Transverse colon (tissue), 4 donors: ENCODE measurements around the gene GNAT1. TPM values are rescaled to one million over a fixed set of nuclear protein-coding genes. Genes with fewer than 3 reads are reported as not detected.

ENCODE experiments used
- DNase-seq: peaks from one replicate; pipeline ENCODE4 v3.0.0-alpha.2; 2019
- H3K27ac ChIP-seq, 4 donors: fragments of 200-600 bp; sonication (generic); 2 replicates each; pipeline ENCODE4 v1.5.1; 2016 to 2018; ENCODE audit warnings: inconsistent platforms in 4 of 4
- H3K27me3 ChIP-seq: fragments of 200-600 bp; sonication (generic); 2 replicates; pipeline ENCODE4 v1.5.1; 2017; ENCODE audit warnings: inconsistent platforms
- H3K36me3 ChIP-seq, 4 donors: fragments of 200-600 bp; sonication (generic); 2 replicates each; pipeline ENCODE4 v1.5.1; 2017 to 2019; ENCODE audit warnings: inconsistent platforms in 4 of 4
- H3K4me1 ChIP-seq, 4 donors: fragments of 200-600 bp; sonication (generic); 2 replicates each; pipeline ENCODE4 v1.5.1; 2017 to 2020; ENCODE audit warnings: inconsistent platforms in 4 of 4
- H3K4me3 ChIP-seq, 4 donors: fragments of 200-600 bp; sonication (generic); 1 replicate in 1 of 4; 2 replicates in 3 of 4; pipeline versions ENCODE4 v1.5.1 to v1.6.1; 2017 to 2019; ENCODE audit warnings: inconsistent platforms in 4 of 4
- H3K9me3 ChIP-seq, 2 donors: fragments of 200-600 bp; sonication (generic); 2 replicates each; pipeline ENCODE4 v1.5.1; 2017 to 2019; ENCODE audit warnings: inconsistent platforms in 2 of 2
- EP300 ChIP-seq: sonication (generic); formaldehyde crosslinking; IDR thresholded peaks from one replicate; pipeline ENCODE4 v1.6.1; 2017; ENCODE audit warnings: antibody characterized with exemption, low read depth
- POLR2A ChIP-seq: fragments of 450-650 bp; IDR thresholded peaks from one replicate; pipeline ENCODE4 v1.6.1; 2016; ENCODE audit warnings: antibody characterized with exemption, mild to moderate bottlenecking, moderate library complexity
- POLR2AphosphoS5 ChIP-seq, 3 donors: sonication (generic); formaldehyde crosslinking; IDR thresholded peaks; one replicate each; pipeline ENCODE4 v1.6.1; 2016; ENCODE audit warnings: antibody characterized with exemption in 3 of 3
- WGBS, 2 donors: methylation state at CpG; one replicate each; pipeline ENCODE4 v1.1.5; 2018; ENCODE audit warnings: low coverage in 1 of 2; 5-methylcytosine and 5-hydroxymethylcytosine counted together
- in situ Hi-C, 4 donors: fragments of 200-750 bp; cut with MboI; loops; one replicate each; pipeline versions ENCODE4 v1.15.0 to v1.15.1; 2017; ENCODE audit warnings: low sequenced_read_pairs in 3 of 4, low pct_ligation_motif_present in 1 of 4, low pct_unique_long_range_greater_than_20kb in 1 of 4
- intact Hi-C: fragments of 100-400 bp; cut with DNase I; formaldehyde crosslinking; loops from one replicate; pipeline ENCODE4 v1.15.1; 2023; ENCODE audit warnings: low total_unique reads
- total RNA-seq, 4 donors: library from RNA; depleted of rRNA; stranded (reverse); fragments of >200 nt; gene quantifications; one replicate each; pipeline ENCODE4 v1.1.0, GENCODE V29; 2016
- TF ChIP-seq, protein P1 (sequence below), 5 experiments: fragments of 200-600 bp in 3 of 5; fragments of 450-650 bp in 2 of 5; sonication (generic) in 3 of 5; IDR thresholded peaks; 1 replicate in 2 of 5; 2 replicates in 3 of 5; pipeline ENCODE4 v1.5.1; 2016 to 2017; ENCODE audit warnings: antibody characterized with exemption in 5 of 5, inconsistent platforms in 3 of 5, mild to moderate bottlenecking in 2 of 5, moderate library complexity in 1 of 5

Gene GNAT1
- total RNA-seq, 4 donors from 2014 or later = not detected

DNA sequence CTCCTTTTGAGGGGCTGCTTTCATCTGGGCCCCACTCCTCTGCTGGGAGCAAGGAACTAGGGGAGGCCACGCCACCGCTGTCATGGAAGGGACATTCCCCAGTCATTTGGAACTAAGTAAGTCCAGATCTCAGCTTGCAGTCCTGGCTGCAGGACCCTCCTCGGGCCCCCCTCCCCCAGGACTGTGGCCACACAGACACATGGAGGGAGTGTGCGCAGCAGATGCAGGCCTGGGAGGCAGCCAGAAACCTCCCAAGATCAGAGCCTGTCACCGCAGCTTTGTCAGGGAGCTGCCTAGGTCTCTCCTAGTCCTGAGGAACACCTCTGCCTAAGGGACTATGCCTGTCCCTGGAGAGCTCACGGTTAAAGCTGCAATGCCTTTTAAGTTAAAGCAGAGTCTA, 43.5 kb upstream of the GNAT1 start:
- DNase-seq = no peak
- no peaks in the 10 kb centered on the region for H3K27me3 ChIP-seq
- H3K36me3 ChIP-seq = no peaks in the 10 kb centered on the region
- in situ Hi-C loops = no loop called here
- H3K27ac ChIP-seq = no peak overlapping the region
- TF ChIP-seq POLR2A = no peak
- TF ChIP-seq, protein P1, sequence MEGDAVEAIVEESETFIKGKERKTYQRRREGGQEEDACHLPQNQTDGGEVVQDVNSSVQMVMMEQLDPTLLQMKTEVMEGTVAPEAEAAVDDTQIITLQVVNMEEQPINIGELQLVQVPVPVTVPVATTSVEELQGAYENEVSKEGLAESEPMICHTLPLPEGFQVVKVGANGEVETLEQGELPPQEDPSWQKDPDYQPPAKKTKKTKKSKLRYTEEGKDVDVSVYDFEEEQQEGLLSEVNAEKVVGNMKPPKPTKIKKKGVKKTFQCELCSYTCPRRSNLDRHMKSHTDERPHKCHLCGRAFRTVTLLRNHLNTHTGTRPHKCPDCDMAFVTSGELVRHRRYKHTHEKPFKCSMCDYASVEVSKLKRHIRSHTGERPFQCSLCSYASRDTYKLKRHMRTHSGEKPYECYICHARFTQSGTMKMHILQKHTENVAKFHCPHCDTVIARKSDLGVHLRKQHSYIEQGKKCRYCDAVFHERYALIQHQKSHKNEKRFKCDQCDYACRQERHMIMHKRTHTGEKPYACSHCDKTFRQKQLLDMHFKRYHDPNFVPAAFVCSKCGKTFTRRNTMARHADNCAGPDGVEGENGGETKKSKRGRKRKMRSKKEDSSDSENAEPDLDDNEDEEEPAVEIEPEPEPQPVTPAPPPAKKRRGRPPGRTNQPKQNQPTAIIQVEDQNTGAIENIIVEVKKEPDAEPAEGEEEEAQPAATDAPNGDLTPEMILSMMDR (IDR thresholded peaks at IDR 0.05) = no peak
- TF ChIP-seq POLR2AphosphoS5 (IDR thresholded peaks at IDR 0.05) = no peak
- TF ChIP-seq EP300 = no peak
- intact Hi-C loops = no loop called here
- H3K4me3 ChIP-seq = no peak overlapping the region
- H3K4me1 ChIP-seq = peaks cover 0 to 8% (median 0%) of the 10 kb centered on the region in 4 donors
- WGBS, 2 donors = 62% methylated on average over 6 of the region's 6 CpGs; no CpG with 5 or more reads in 1 of the 2 donors
- no peaks in the 10 kb centered on the region for H3K9me3 ChIP-seq

DNA sequence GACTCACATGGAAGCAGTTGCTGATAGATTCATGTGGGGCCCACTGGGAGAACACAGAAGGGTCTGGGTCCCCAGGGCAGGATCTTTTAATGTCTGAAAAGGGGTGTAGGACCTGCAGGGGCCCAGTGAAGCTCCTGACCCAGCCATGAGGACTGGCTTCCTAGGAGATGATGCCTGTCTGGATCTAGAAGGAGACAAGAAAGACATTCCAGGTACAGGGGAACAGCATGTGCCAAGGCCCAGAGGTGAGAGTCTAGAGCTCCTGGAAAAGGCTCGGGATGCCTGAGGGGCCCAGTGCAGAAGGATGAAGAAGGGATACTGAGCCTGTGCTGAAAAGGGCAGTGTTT, 41.0 kb upstream of the GNAT1 start:
- intact Hi-C loops (no loop called here), in situ Hi-C loops (no loop called here)
- no peaks in the 10 kb centered on the region for H3K36me3 ChIP-seq
- H3K9me3 ChIP-seq = no peaks in the 10 kb centered on the region
- H3K27ac ChIP-seq = no peak overlapping the region
- H3K4me3 ChIP-seq = no peak overlapping the region
- DNase-seq = no peak
- TF ChIP-seq, protein P1 (IDR thresholded peaks at IDR 0.05) = no peak
- TF ChIP-seq POLR2AphosphoS5 (IDR thresholded peaks at IDR 0.05) (no peak), POLR2A (no peak), EP300 (no peak)
- 83% methylated on average over 1 of the region's 1 CpG for WGBS, 2 donors
- H3K4me1 ChIP-seq = peaks cover 5 to 13% (median 6%) of the 10 kb centered on the region in 4 donors
- H3K27me3 ChIP-seq = peaks cover under 1% of the 10 kb centered on the region

DNA sequence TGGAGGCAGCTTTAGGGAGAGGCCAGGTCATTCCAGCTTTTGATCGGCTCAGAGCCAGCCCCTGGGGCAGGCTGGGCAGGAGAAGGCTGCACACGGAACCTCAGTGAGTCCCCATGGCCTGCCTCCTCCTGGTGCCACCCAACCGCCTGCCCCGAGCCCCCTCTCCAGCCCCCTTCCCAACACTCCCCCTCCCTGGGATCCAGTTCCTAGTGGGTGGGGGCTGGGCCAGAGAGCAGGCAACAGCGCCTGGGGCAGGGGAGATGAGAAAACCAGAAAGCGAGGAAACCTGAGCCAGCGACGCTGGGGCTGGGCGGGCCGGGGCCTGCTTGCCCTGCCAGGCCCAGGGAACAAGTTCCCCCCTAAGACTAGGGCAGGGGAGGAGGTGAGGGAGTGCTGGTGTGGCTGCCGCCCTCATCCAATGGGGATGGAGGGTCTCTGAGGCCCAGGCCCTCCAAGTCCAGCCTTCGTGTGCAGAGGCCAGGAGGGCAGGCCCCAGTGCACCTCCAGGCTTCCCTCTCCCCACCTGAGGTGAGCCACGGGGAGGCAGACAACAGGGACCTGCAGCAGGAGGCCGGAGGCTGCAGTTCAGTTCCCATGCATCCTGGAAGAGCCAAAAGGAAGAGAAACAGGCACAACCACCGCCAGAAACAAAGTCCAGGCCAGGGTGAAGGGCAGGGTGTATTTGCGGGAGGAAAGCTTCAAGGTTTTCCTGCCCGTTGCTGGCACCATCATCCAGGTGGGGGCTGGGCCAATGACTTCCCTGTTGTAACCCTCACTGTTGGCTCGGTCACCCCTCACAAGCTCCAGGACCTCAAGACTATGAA, 40.3 kb upstream of the GNAT1 start:
- 73% methylated on average over 18 of the region's 18 CpGs; no CpG with 5 or more reads in 1 of the 2 donors for WGBS, 2 donors
- no peak overlapping the region for H3K4me3 ChIP-seq
- in situ Hi-C loops = no loop called here
- peaks cover 7% of the 10 kb centered on the region for H3K27me3 ChIP-seq
- H3K4me1 ChIP-seq = peaks cover 6 to 20% (median 13%) of the 10 kb centered on the region in 4 donors
- H3K27ac ChIP-seq = no peak overlapping the region
- H3K36me3 ChIP-seq = no peaks in the 10 kb centered on the region
- no peak for TF ChIP-seq EP300
- TF ChIP-seq, protein P1 (IDR thresholded peaks at IDR 0.05) = no peak
- no peak for TF ChIP-seq POLR2A
- no peak for TF ChIP-seq POLR2AphosphoS5 (IDR thresholded peaks at IDR 0.05)
- no peak for DNase-seq
- intact Hi-C loops = no loop called here
- no peaks in the 10 kb centered on the region for H3K9me3 ChIP-seq

DNA sequence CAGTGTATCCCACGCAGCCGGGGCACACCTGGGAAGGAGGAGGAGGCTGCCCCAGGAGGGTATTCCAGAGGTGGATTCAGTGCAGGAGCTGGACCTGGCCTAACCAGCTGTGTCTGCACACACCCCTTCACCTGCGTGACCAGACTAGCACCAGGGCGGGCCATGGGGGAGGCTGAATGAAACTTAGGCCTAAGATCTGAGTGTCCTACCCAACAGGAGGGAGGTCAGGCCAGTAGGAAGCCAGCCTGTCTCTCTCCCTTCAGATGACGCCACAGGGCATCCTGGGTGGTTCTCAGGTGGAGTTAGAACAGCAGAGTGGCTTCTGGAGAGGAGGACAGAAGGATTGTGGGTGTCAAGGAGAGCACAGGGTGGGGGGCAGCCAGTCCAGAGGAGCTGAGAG, 39.7 kb upstream of the GNAT1 start:
- peaks cover 14% of the 10 kb centered on the region for H3K27me3 ChIP-seq
- H3K4me1 ChIP-seq = peaks cover 6 to 27% (median 20%) of the 10 kb centered on the region in 4 donors
- in situ Hi-C loops (no loop called here), intact Hi-C loops (no loop called here)
- H3K27ac ChIP-seq = no peak overlapping the region
- TF ChIP-seq EP300 = no peak
- TF ChIP-seq, protein P1 (IDR thresholded peaks at IDR 0.05) = no peak
- no peak for TF ChIP-seq POLR2A
- no peak for TF ChIP-seq POLR2AphosphoS5 (IDR thresholded peaks at IDR 0.05)
- no peaks in the 10 kb centered on the region for H3K9me3 ChIP-seq
- H3K36me3 ChIP-seq = no peaks in the 10 kb centered on the region
- 86% methylated on average over 4 of the region's 5 CpGs; no CpG with 5 or more reads in 1 of the 2 donors for WGBS, 2 donors
- DNase-seq = no peak
- no peak overlapping the region for H3K4me3 ChIP-seq
